Measurements from ENCODE around the gene DAPP1.

DNA sequence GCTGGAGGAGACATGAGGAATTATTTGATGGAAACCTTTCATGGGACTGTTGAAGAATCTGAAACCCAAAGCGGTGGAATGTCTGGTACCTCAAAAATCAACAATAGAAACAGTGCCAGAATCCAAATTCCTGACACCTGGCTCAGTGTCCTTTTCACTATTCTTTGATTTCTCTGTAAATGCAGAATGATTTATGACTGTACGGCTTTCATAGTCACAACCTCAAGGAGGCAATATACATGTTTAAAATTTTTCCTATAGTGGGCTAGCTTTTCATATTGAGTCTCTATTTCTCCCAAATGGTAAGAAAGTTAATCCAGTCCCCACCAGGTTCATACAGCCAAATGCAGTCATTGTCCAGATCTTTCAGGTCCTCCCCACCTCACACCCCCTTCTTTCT is 19.3 kb downstream of the DAPP1 start:
- TF ChIP-seq FOXK2 (IDR thresholded peaks at IDR 0.05) (no peak), IKZF2 (IDR thresholded peaks at IDR 0.05) (no peak), CHD2 (IDR thresholded peaks at IDR 0.05; ENCODE audit: borderline replicate concordance, low read depth, low read length) (no peak), RFX5 (IDR thresholded peaks at IDR 0.05; ENCODE audit: low read depth, low read length) (no peak), PML (IDR thresholded peaks at IDR 0.05; ENCODE audit: low read length) (no peak), LARP7 (IDR thresholded peaks at IDR 0.05) (no peak)
- TF ChIP-seq, protein P1, sequence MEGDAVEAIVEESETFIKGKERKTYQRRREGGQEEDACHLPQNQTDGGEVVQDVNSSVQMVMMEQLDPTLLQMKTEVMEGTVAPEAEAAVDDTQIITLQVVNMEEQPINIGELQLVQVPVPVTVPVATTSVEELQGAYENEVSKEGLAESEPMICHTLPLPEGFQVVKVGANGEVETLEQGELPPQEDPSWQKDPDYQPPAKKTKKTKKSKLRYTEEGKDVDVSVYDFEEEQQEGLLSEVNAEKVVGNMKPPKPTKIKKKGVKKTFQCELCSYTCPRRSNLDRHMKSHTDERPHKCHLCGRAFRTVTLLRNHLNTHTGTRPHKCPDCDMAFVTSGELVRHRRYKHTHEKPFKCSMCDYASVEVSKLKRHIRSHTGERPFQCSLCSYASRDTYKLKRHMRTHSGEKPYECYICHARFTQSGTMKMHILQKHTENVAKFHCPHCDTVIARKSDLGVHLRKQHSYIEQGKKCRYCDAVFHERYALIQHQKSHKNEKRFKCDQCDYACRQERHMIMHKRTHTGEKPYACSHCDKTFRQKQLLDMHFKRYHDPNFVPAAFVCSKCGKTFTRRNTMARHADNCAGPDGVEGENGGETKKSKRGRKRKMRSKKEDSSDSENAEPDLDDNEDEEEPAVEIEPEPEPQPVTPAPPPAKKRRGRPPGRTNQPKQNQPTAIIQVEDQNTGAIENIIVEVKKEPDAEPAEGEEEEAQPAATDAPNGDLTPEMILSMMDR (IDR thresholded peaks at IDR 0.05 in 2 of 3, conservative IDR thresholded peaks at IDR 0.05 in 1 of 3; ENCODE audit: control insufficient read depth in 2 of 3, extremely low read depth in 1 of 3, insufficient read depth in 1 of 3, low read depth in 3 of 3, low read length in 3 of 3): no peak
- TF ChIP-seq, protein P2, sequence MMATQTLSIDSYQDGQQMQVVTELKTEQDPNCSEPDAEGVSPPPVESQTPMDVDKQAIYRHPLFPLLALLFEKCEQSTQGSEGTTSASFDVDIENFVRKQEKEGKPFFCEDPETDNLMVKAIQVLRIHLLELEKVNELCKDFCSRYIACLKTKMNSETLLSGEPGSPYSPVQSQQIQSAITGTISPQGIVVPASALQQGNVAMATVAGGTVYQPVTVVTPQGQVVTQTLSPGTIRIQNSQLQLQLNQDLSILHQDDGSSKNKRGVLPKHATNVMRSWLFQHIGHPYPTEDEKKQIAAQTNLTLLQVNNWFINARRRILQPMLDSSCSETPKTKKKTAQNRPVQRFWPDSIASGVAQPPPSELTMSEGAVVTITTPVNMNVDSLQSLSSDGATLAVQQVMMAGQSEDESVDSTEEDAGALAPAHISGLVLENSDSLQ (IDR thresholded peaks at IDR 0.05): no peak
- TF ChIP-seq, protein P3, sequence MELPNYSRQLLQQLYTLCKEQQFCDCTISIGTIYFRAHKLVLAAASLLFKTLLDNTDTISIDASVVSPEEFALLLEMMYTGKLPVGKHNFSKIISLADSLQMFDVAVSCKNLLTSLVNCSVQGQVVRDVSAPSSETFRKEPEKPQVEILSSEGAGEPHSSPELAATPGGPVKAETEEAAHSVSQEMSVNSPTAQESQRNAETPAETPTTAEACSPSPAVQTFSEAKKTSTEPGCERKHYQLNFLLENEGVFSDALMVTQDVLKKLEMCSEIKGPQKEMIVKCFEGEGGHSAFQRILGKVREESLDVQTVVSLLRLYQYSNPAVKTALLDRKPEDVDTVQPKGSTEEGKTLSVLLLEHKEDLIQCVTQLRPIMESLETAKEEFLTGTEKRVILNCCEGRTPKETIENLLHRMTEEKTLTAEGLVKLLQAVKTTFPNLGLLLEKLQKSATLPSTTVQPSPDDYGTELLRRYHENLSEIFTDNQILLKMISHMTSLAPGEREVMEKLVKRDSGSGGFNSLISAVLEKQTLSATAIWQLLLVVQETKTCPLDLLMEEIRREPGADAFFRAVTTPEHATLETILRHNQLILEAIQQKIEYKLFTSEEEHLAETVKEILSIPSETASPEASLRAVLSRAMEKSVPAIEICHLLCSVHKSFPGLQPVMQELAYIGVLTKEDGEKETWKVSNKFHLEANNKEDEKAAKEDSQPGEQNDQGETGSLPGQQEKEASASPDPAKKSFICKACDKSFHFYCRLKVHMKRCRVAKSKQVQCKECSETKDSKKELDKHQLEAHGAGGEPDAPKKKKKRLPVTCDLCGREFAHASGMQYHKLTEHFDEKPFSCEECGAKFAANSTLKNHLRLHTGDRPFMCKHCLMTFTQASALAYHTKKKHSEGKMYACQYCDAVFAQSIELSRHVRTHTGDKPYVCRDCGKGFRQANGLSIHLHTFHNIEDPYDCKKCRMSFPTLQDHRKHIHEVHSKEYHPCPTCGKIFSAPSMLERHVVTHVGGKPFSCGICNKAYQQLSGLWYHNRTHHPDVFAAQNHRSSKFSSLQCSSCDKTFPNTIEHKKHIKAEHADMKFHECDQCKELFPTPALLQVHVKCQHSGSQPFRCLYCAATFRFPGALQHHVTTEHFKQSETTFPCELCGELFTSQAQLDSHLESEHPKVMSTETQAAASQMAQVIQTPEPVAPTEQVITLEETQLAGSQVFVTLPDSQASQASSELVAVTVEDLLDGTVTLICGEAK (IDR thresholded peaks at IDR 0.05; ENCODE audit: borderline replicate concordance): no peak
